GM19395 (cell line): ENCODE results near the gene COX4I2.

ENCODE experiments used
- ATAC-seq: cut with Tn5 transposase; IDR thresholded peaks from one replicate; pipeline ENCODE4 v1.9.1; 2021; ENCODE audit warnings: mild to moderate bottlenecking, moderate library complexity; ENCODE audit not compliant: unreplicated experiment

Gene COX4I2

GRCh38 chr20:31675828-31676608, 38.3 kb downstream of the COX4I2 start:
- ATAC-seq: peak; percentile 65

- no peak for ATAC-seq
These were observed 38.9 kb downstream of the COX4I2 start for GRCh38 chr20:31676609-31676989.

- ATAC-seq: no peak
These were observed 40.0 kb downstream of the COX4I2 start for GRCh38 chr20:31677553-31678260.

DNA sequence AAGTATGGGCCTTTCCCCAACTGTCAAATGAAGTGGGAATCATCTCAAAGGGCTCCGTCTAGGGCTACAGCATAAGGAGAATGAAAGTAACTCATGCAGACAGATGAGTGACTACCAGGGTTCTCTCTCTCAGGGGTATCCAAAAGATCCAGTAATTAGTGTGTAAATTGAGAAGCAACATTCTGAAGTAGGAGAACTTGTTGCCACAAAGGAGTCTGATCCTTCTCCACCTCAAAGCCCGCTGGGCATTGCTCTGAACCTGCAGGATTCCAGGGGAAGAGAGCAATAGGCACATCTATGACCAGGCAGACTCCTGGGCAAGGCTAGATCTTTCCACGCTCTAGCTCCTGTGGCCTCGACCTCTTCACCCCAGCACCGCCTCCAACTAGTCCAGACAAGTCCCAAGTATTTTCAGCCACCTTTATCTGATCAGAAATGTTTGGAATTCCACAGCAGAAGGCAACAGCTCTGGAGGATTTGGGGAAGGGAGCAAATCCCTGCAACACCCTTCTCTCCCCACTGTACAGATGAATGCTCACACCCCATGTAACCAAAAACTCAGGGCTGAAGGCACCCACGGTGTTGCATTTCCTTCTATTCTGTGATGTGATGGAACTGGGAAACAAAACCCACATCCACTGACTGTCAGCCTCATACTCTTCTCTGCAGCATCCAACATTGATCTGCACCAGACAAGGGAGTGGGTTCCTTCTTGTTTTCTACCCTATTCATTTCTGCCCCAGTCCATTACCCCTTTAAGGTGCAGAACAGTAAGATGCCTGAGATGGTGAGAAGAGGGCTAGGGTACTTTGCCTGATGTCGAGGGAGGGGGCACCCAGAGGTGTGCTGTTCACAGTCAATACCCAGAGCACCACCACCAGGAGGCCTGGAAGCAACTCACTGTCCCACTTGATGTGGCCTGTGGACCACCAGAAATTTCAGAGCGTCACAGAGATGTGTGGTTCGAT, 41.0 kb downstream of the COX4I2 start:
- no peak for ATAC-seq

DNA sequence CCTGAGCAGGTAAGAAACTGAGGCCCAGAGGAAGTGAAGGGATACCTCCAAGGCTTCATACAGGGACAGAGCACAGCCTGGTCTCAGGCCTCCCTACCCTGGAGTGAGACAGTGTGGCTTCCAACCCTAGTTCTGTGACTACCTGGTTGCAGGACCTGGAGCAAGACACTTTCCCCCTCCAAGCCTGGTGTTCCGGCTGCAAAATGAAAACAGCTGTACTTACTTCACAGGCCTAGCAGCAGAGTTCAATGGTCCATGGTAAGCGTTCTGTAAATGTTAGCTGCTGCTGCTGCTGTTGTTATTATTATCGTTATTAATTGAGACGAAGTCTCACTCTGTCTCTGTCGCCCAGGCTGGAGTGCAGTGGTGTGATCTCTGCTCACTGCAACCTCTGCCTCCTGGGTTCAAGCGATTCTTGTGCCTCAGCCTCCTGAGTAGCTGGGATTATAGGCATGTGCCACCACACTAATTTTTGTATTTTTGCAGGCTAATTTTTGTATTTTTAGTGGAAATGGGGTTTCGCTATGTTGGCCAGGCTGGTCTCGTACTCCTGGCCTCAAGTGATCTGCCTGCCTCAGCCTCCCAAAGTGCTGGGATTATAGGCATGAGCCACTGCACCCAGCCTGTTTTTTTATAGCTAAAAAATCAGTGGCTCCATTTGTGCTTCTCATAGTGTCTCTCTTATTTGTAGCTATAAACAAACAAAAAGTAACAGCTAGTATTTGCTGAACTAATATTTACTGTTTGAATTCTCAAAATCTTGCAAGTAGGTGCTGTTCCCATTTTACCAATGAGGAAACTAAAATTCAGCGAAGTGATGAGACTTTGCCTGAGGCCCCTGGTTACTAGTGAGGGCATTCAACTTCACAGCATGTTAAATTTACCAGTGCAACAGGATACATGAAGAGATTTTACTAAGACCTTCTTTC, 41.9 kb downstream of the COX4I2 start:
- no peak for ATAC-seq

DNA sequence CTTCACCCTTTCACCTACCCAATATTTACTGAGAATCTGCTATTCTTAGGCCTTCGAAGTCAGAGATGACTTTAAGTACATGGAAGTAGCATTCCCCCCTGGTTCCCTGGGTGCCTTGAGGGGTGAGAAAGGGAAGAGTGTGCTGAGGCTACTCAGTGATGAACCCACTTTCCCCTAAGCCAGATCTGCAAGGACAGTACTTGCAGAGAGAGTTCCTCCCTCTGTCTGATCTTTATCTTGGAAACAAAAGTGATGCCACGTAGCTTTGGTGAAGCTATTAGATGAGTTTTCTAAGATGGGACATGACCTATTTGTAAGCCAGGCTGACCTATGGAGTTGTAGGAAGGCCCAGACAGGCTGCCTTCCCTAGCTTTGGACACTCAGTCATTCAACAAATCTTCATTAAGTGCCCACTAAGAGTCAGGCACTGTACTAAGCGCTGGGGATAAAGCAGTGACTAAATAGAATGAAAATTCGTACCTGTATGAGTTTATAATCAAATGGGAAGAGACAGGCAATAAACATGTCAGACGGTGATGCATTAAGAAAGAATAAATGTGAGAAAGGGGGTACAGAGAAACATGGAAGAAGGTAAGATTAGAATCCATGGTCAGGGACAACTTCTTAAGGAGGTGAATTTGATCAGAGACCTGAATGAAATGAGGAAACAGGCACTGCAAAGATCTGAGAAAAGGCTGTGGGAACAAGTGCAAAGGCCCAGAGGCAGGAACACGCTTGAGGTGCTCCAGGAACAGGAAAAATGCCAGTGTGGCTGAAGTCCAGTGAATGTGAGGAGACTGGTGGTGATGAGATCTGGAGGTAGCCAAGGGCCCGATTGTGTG, 42.8 kb downstream of the COX4I2 start:
- no peak for ATAC-seq

DNA sequence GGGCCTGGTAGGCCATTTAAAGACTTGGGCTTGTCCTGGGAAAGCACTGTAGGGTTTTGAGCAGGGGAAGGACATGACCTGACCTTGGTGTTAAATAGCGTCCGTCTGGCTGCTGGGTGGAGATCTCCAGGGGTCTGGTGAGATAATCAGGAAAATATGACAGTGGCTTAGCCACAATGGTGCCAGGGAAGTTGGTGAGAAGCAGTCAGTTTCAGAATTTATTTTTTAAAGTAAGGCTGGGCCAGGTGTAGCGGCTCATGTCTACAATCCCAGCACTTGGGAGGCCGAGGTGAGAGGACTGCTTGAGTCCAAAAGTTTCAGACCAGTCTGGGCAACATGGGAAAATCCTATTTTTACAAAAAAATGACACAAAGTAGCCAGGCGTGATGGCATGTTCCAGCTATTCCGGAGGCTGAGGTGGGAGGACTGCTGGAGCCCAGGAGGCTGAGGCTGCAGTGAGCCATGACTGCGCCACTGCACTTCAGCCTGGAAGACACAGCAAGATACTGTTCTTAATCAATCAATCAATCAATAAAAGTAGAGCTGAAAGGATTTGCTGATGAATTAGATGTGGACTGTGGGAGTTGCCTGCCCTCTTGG, 43.5 kb downstream of the COX4I2 start:
- no peak for ATAC-seq

DNA sequence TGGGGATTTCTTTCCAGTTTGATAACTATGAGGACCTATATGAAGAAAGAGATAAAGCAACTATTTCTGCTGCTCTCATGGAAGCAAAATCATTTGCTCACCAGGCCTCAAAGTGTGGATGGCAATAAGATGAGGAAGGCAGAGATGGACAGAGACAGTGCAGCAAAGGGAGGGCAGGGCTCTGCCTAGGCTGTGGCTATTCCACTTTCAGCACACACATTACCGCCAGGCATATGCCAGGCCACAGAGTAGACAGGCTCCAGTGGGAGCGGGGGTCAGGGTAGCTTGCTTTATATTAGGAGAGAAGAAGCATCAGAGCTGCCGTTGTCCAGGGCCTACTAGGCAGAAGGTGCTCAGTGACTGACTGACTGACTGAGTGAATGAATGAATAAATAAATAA, 44.1 kb downstream of the COX4I2 start:
- ATAC-seq: no peak

DNA sequence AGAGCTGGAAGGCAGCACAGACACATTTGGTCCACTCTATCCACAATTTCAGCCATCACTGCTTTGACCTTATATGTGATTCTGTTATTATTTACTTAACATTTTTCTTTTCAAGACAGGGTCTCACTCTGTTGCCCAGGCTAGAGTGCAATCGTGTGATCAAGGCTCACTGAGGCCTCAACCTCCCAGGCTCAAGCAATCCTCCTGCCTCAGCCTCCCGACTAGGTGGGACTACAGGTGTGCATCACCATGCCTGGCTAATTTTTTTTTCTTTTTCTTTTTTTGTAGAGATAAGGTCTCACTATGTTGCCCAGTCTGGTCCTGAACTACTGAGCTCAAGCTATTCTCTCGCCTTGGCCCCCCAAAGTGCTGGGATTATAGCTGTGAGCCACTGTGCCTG, 44.6 kb downstream of the COX4I2 start:
- no peak for ATAC-seq

- no peak for ATAC-seq
These were observed 45.2 kb downstream of the COX4I2 start for GRCh38 chr20:31682927-31683326.

DNA sequence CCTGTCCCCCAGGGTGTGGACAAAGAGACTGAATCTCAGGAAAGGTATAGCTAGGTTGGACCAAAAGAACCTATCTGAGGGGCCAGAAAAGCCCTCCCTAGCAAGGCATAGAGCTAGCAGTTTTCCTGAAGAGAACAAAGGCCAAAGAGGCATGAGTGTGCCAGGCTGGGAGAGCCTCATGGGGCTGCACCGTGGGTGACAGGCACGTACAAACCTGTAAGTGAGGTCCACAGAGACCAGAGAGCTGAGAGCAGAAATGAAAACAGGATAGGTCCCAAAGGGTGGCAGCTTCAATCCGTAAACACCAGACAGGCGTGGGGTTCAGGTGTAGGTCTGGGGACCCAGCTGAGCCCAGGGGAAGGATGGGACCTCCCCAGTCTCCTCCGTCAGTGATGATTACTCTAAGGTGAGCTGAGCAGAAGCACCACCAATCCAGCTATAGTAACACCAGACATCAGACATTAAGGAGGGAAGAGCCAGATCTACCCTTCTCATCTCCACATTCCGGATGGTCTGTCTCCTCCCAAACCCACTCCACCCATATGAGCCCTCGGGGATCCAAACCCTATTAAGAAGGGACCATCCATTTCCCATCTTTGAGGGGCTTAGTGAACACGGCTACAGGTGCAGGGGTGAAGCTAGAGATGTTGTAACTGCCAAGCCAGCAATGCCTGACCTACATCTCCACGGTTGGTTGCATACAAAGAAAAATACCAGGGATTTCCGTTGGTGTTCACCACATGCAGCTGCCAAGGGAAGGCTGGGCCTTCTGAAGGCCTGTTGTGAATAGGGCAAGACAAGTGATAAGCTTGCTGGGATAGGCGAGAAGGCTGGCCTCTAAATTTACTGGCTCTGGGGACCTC, 46.7 kb downstream of the COX4I2 start:
- peak; percentile 41 for ATAC-seq

GRCh38 chr20:31685853-31686643, 48.3 kb downstream of the COX4I2 start:
- ATAC-seq: no peak

GRCh38 chr20:31687777-31688176, 50.1 kb downstream of the COX4I2 start:
- ATAC-seq: no peak

DNA sequence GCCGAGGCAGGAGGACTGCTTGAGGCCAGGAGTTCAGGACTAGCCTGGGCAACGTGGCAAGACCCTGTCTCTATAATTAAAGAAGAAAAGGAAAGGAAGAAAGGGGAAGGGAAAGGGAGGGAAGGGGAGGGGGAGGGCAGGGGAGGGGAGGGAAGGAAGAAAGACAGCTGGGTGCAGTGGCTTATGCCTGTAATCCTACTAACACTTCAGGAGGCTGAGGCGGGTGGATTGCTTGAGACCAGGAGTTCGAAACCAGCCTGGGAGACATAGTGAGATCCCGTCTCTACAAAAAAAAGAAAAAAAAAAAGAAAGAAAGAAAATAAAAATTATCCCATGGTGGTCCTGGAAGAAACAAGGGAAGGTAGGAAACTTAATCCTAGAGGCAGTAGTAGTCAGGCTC, 51.4 kb downstream of the COX4I2 start:
- no peak for ATAC-seq

DNA sequence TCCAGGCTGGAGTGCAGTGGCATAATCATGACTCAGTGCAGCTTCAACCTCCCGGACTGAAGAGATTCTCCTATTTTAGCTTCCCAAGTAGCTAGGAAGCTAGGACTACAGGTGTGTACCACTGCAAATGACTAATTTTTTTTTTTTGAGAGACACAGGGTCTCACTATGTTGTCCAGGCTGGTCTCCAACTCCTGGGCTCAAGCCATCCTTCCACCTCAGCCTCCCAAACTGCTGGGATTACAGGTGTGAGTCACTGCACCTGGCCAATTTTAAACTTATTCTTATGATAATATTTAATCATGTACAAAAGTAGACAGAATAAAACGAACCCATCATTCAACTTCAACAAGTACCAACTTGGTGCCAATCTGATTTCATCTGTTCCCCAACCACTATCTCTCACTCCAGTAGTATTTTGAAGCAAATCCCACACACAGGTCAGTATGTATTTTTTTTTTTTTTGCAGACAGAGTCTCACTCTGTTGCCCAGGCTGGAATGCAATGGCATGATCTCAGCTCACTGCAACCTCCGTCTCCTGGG, 52.5 kb downstream of the COX4I2 start:
- ATAC-seq: no peak

DNA sequence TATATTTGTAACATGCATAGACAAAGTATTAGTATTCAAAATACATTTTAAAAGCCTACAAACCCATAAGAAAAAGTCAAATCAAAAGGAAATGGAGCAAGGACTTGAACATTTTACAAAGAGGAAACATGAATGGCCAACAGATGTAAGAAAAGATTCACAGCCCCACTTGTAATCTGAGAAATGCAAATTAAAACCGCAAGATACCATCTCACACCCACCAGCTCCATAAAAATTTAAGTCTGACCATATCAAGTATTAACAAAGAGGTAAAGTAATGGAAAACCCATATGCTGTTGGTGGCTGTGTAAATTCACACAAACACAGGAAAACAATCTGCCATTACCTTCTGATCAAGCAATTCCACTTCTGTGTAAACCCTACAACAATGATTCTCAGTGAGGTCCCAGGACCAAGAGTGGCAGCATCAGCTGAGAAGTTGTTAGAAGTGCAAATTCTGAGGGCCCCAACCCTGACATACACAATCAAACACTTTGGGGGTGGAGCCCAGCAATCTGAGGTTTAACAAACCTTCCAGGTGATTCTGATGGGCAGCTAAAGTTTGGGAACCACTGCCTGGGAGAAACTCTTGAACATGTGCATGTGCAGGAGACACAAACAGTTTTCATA, 54.0 kb downstream of the COX4I2 start:
- peak; percentile 67 for ATAC-seq
